HG03520 (cell line): ENCODE data around the gene CLCNKA.
"Not testable (repeated sequence)": the region's sequence is repeated elsewhere in the genome, so short reads cannot be mapped to it uniquely, and the experiment has no call there.

Experiments
- ATAC-seq: cut with Tn5 transposase; IDR thresholded peaks from one replicate; pipeline ENCODE4 v1.9.1; 2021; ENCODE audit warnings: mild to moderate bottlenecking, moderate library complexity; ENCODE audit not compliant: unreplicated experiment

Gene CLCNKA

DNA sequence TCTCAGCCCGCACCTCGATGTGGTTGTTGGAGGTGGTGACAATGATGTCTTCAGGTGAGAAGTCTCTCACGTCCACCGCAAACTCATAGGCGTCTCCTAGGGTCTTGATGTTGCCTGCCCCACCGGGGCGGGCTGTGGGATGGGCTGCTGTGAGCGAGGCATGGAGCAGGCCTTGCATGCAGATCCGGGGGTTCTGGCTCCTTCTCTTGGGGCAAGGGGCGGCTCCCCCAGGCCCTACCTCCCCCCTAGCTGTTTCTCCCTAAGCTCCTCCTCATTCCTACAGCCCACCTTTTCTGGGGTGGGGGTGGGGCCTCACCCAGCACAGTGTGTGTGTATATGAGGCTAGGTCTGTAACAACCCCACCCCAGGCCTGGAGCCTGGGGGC lies 4.8 kb upstream of the CLCNKA start:
- no peak for ATAC-seq

DNA sequence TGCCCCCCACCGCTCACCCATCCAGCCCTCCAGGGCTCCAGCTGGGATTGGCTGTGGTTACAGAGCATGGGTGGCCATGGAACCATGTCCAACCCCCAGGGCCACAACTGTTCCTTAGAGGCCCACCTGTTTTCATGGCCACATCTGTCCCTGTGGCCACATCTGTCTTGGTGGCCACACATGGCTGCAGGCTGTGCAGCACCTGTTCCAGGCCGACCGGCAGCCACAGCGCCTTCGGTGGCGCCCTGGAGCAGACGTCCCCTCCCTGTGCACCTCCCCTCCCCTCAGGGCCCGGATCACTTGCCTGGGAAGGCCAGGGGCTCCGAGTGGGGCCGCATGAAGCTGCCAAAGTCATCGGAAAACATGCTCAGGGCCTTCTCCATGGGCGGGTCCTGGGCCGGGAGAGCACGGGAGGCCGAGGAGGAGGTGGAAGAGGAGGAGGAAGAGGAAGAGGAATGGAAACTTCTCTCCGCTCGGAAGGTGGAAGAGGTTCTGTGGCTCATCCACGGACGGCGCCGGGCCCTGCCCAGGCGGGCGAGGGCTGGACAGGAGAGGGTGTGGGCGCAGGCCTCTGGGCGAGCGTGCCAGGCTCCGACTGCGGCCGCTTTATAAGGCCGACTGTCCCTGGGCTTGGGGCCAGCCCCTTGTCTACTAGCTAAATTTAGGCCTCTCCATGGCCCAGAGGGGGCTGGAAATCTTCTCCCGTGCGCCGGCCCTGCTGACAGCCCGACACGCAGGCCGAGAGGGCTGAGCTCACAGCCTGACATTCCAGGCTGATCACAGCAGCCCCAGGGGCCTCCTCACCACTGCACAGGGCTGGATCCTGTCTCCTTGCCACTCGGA lies 4.2 kb upstream of the CLCNKA start, which contains the start of gene HSPB7:
HSPB7 (minus strand) TSS at position 583 of the 843 bp plus-strand sequence; CDS start at position 503, 80 bp downstream.
- no peak for ATAC-seq

- no peak for ATAC-seq
These were observed 3.5 kb upstream of the CLCNKA start for GRCh38 chr1:16018308-16018707.

GRCh38 chr1:16018749-16019643 lies 2.8 kb upstream of the CLCNKA start:
- ATAC-seq: no peak

- ATAC-seq: no peak
These were observed 2.1 kb upstream of the CLCNKA start for GRCh38 chr1:16019644-16020277.

- ATAC-seq: no peak
These were observed 1.5 kb upstream of the CLCNKA start for GRCh38 chr1:16020325-16020724.

GRCh38 chr1:16020878-16021277 lies 958 bp upstream of the CLCNKA start:
- ATAC-seq: not testable (repeated sequence)

DNA sequence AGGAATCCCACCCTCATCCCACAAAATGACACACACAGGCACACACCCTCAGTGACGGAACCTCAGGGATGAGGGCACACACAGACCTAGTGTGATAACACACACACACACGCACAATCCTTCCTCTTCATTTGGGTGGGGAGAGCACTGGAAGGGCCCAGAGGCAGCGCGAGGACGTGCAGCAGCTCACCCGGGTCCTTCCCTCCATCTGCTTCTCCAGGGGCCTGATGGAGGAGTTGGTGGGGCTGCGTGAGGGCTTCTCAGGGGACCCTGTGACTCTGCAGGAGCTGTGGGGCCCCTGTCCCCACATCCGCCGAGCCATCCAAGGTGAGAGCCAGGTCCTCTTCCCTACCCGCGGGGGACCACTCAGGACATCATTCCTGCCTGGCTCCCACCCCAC lies 557 bp downstream of the CLCNKA start:
- no peak for ATAC-seq

- no peak for ATAC-seq
These were observed 1.3 kb downstream of the CLCNKA start for GRCh38 chr1:16023050-16023653.

GRCh38 chr1:16026302-16026701 lies 4.5 kb downstream of the CLCNKA start:
- not testable (repeated sequence) for ATAC-seq

GRCh38 chr1:16026723-16027484 lies 5.1 kb downstream of the CLCNKA start:
- ATAC-seq: no peak

DNA sequence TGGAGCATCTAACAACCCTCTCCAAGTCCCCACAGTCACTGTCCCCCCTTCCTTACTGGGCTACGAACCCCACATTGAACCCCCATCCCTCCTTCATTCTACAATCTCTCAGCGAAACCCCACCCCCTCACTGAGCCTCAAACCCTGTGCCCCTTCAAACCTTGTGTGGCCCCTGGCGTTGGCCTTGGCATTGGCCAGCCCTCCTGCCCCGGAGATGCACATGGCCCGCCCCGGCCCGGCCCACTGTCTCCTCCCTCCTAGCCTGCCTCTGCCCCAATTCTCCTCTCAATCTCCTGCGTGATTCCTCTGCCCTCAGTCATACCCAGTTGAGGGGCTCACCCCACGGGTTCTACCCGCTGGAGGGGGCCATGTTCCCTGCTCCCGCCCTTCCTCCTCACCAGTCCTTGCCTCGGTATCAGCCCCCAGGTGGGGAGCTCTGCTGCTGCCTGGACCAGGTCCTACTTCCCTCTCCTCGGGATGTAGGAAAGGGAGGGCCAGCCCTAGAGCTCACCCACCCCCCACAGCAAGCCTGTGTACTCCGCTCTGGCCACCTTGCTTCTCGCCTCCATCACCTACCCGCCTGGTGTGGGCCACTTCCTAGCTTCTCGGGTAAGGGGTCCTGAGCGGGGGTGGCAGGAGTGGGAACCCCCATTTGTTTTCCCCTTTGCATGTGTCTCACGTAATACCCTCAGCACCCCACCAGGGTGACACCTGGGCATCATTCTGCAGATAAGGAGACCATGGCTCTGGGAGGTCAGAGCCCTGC lies 6.6 kb downstream of the CLCNKA start:
- no peak for ATAC-seq

DNA sequence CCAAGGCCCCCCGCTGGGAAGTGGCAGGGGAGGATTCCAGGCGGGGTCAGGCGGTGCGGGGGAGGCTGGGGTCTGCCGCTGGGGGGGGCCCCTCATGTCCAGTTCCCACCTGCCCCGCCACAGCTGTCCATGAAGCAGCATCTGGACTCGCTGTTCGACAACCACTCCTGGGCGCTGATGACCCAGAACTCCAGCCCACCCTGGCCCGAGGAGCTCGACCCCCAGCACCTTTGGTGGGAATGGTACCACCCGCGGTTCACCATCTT lies 7.1 kb downstream of the CLCNKA start:
- ATAC-seq: not testable (repeated sequence)

DNA sequence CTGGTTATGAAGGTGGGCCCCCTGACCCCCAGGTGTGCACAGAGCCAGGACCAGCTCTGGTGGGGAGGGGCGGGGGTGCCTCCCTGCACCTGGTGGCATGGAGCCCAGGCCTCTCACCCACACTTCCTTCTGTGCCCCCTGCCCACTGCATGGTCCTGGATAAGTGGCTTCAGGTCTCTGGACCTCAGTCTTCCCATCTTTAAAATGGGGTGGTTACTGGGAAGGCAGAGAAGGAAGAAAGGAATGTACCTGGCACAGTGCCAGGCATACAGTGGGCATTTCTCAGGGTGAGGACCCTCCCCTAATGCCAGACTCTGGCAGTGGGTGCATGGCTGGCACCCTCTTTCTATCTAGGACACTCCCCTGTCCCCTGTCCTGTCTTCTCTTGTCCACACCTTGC lies 7.5 kb downstream of the CLCNKA start:
- no peak for ATAC-seq

- no peak for ATAC-seq
These were observed 9.7 kb downstream of the CLCNKA start for GRCh38 chr1:16031551-16031950.

DNA sequence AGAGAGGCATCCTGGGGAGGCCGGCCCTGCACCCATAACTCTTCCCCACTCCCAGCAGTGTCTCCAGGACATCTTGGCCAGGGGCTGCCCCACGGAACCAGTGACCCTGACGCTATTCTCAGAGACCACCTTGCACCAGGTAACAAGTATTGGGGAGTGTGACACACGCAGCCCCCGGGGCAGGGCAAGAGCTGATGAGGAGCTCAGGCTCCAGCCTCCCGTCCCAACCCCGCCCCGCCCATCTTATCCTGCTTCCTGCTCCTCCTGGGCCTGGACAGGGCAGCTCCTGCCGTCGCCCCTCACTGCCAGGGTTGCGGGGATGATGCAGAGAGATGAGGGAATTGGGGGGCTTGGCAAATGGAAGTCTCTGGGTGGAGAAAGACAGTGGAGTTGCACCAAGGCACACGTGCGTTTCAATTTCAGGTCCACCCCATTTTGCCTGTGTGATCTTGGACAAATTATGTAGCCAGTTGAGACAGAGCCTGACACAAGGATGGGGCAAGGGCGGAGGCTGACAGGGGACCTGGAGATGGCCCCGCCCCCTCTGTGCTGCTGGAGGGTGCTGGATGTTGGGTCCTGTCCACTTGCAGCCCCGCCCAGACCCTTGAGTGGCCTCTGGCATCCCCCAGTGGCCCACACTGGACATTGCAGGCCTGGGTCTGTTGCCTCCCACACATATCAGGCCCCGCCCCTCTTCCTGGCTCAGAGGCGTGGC lies 10.7 kb downstream of the CLCNKA start:
- ATAC-seq: no peak

- not testable (repeated sequence) for ATAC-seq
These were observed 11.3 kb downstream of the CLCNKA start for GRCh38 chr1:16033103-16033632.

DNA sequence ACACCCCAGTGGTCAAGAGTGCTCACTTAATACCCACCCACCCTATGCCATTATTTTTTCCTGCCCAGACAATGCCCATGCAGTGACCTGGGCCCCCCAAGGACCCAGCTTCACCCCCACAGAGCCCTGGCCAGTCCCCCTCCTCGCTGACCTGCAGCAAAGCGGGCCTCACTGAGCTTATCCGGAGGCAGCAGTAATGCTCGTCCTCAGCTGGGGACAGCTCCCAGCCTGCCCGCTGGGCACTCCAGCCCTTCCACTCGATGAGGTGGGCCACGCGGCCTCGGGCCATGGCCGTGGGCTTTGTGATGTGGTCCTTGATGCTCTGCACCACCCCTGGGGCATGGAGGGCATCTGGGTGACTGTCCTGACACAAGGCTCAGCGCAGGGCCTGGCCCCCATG lies 14.6 kb downstream of the CLCNKA start:
- ATAC-seq: not testable (repeated sequence)

DNA sequence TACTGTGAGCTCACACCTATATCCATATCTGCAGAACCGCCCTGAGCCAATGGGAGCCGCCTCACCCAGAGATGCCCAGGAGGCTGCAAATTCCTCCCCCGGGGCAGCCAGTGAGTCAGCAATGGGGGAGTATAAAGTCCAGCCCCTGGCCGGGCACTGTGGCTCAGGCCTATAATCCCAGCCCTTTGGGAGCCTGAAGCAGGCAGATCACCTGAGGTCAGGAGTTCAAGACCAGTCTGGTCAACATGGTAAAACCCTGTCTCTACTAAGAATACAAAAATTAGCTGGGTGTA lies 16.7 kb downstream of the CLCNKA start:
- no peak for ATAC-seq
